ENCODE data around the gene GALNS.
"Not testable (repeated sequence)": the region's sequence is repeated elsewhere in the genome, so short reads cannot be mapped to it uniquely, and the experiment has no call there.

GALNS gene

GRCh38 chr16:88889702-88890352 is 33.1 kb upstream of the GALNS start:
- not testable (repeated sequence) for DNase-seq (ENCODE audit: low read depth in 3 of 3, low spot score in 1 of 3)

GRCh38 chr16:88888461-88889387 is 32.0 kb upstream of the GALNS start:
- no peak for DNase-seq (ENCODE audit: low read depth in 3 of 3, low spot score in 1 of 3)

DNA sequence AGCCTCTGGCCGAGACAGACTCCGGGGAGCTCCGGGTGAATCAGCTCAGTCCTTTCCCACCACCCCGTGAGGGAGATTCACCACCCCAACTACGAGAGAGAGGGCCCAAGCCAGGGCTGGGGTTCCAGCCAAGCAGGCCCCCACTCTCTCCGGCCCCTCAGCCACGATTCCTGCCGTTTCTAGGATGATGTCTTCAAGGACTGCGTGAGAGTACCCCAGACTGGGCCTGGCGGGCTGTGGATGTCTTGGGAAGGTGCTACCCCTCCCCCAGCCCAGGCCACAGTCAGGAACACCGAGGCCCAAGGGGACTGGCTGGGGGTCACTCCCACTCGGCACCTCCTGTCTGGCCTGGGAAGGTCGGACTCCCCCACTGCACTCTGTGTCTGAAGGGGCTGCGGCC is 31.3 kb upstream of the GALNS start:
- no peak for DNase-seq (ENCODE audit: low read depth in 3 of 3, low spot score in 1 of 3)

DNA sequence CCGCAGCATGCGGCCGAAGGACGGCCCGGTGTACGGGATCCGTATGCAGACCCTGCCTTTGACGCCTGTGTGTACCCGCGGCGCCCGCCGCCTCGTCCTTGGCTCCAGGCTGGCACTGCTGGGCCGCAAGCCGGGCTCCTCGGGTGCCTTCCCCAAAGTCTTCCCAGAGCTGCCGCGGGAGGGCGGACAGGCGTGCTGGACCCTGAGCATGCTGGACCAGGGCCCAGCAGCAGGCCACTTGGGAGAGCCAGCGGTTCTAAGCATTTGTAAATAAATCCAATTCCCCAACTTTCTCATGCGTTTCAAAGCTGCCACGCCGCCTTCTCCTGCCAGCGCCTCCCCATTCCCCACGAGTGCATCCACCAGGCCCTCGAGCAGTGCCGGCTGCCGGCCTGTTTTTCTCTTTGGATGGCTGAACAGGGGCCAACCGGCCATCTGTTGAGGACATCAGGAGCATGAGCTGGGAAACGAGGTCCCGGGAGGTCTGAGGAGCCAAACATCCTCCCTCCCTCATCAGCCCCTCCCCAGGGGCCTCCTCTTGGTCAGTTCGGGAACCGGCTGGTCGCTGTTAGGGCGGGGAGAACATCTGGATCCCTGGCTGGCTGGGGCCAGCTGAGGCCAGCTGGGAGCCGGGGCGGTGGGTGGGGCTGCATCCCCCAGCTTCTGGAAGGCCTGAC is 30.2 kb upstream of the GALNS start:
- DNase-seq (ENCODE audit: low read depth in 3 of 3, low spot score in 1 of 3): no peak

GRCh38 chr16:88886420-88886844 is 29.7 kb upstream of the GALNS start:
- DNase-seq (ENCODE audit: low read depth in 3 of 3, low spot score in 1 of 3): no peak

GRCh38 chr16:88885693-88886280 is 29.0 kb upstream of the GALNS start:
- DNase-seq (ENCODE audit: low read depth in 3 of 3, low spot score in 1 of 3): no peak

- no peak for DNase-seq (ENCODE audit: low read depth in 3 of 3, low spot score in 1 of 3)
Measured at GRCh38 chr16:88884569-88885271, 28.0 kb upstream of the GALNS start.

DNA sequence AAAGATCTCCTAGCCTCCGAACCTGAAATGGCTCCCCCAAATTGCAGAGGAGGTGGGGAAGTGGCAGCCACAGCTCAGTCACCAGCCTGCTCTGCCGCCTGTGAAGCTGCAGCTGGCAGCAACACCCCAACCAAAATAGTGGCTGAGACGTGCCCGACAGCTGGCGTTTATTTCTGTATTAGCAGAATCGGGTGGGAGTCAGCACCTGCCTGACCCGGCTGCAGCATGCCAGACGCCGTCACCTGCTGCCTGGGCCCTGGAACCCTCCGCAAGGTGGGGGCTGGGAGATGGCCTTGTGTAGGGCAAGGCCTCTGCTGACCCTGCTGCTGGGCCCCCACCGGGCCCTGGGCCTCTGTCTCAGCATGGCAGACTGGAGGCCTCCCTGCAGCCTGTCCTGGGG is 27.2 kb upstream of the GALNS start:
- DNase-seq (ENCODE audit: low read depth in 3 of 3, low spot score in 1 of 3): no peak

DNA sequence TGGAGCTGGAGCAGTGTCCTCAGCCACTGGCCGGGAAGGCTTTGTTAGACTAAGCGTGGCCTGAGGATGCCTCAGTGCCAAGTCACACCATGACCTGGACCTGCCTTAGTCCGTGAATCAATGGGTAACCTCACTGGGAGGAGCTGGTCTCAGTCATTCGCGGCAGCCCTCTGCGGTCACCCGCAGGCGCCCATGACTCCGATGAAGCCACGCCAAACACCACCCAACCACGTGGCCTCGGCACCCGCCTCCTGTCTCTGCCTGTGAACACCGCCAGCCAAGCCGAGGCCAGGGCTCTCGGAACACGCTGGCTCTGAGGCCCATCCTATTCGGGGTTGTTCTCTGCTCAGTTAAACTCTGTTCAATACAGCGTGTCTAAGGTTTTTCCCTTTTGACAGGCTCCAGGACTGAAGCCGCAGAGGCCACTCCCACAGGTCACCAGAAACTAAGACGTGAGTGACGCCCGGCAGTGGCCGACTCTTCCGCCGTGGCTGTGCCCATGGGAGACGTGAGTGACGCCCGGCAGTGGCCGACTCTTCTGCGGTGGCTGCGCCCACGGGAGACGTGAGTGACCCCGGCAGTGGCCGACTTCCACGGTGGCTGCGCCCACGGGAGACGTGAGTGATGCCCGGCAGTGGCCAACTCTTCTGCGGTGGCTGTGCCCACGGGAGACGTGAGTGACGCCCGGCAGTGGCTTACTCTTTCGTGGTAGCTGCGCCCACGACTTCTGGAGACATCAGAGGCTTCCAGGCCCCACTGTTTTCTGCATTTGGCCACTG is 26.6 kb upstream of the GALNS start:
- DNase-seq (ENCODE audit: low read depth in 3 of 3, low spot score in 1 of 3): no peak

DNA sequence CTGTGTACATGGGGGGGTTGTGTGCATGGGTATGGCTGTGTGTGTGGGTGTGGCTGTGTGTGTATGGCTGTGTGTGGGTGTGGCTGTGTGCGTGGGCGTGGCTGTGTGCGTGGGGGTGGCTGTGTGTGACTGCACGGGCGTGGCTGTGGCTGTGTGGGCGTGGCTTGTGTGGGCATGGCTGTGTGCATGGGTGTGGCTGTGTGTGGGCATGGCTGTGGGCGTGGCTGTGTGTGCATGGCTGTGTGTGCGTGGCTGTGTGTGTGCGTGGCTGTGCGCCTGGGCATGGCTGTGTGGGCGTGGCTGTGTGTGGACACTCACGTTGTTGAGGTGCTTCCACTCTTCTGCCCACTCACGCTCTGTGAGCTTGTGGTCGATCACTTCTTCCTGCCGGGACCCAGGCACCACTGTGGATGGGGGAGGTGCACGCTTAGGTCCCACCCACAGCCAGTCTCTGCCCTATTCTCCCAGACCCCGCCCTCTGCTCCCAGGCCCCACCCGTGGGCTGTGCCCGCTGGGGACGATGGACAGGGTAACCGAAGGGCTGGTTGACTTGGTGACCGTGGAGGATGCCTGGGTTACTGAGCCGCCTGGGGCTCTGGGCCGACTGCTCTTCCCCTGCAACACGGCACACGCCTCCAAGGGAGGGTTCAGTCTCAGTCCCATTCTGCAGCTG is 25.7 kb upstream of the GALNS start:
- no peak for DNase-seq (ENCODE audit: low read depth in 3 of 3, low spot score in 1 of 3)

- no peak for DNase-seq (ENCODE audit: low read depth in 3 of 3, low spot score in 1 of 3)
Measured at GRCh38 chr16:88881675-88882357, 25.1 kb upstream of the GALNS start.

DNA sequence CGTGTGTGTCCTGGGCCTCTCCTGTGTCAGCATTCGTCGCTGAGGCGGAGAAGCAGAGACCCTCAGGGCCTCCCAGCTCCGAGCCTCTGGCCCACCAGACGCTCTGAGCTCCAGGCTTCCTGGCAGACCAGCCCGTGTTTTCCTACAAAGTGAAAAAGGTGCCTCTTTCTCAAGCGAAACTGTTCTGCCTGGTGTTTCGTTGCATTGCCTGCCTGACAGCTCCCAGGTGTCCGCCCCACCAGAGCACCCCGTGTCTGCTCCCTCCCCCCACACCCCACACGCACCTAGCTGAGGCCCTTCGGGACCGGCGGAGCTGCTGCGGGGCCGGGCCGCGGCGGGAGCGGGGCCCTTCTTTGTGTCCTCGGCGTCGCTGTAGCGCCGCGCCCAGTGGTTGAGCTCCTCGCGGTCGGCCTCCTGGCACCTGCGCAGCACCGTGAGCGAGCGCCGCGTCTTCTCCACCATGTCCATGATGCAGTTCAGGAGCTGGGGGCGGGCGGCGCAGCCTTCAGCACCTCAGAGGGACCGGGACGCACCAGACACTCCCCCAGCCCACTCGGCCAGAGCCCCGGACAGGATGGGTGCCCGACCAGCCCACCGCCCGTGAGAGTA is 24.4 kb upstream of the GALNS start:
- DNase-seq (ENCODE audit: low read depth in 3 of 3, low spot score in 1 of 3): no peak

DNA sequence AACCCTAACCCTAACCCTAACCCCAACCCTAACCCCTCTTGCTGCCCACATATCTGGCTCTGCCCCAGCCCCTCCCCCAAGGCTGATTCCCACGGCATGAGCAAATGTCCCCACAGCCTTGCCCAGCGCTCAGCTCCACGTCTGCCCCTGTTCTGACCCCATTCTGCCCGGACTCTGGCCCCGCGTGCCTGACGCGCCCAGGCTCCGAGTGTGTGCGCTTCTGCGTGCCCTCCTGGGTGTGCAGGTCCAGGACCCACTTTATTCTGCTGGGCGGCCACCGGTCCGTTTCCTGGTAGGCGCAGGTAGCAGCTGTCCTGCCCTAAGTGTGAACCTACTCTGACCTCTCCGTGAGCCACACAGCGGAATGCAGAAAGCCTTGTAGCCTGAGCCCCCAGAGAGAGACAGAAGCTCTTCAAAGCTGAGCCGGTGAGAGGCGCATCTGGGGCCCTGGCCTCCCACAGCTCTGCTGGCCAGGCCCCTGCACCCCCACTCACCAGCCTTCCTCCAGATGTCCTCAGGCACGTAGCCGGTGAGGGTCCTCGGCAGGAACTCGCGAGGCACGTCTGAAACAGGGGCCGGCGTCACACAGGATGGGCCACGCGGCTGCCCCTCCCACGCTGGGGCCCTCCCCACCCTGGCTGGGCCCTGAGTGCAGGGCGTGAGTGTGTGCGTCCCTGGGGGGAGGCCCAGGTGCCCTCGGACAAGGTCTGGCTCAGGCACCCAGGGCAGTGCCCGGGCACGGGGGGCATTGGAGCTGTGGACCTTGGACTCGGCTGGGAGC is 23.7 kb upstream of the GALNS start:
- DNase-seq (ENCODE audit: low read depth in 3 of 3, low spot score in 1 of 3): no peak

DNA sequence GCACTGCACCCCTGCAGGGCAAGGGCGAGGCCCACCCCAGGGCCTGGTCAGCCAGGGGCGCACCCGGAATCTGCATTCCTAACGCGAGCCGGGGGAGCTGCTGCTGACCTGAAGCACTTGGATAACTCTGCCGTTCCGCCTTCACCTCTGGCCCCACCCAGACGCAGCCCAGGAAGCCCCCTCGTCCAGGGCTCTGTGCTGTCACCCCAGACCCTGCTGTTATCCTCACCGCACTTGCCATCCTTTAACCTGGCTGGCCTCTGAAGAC is 23.0 kb upstream of the GALNS start:
- DNase-seq (ENCODE audit: low read depth in 3 of 3, low spot score in 1 of 3): no peak

- no peak for DNase-seq (ENCODE audit: low read depth in 3 of 3, low spot score in 1 of 3)
Measured at GRCh38 chr16:88878967-88879787, 22.4 kb upstream of the GALNS start.

DNA sequence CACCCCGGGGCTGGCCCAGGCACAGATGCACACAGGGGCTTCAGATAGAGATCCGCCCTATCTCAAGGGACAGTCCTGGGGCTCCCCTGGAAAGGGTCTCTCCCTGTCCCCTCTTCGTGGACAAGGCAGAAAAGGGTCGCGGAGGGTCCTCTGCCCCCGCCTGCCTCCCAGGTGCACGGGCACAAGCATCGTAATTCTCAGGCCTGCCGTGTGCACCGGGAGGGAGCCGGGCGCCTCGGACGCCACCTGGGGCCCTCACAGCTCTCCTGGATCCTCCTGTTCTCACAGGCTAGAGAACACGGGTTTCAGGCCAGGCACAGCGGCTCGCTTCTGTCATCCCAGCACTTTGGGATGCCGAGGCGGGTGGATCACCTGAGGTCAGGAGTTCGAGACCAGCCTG is 21.6 kb upstream of the GALNS start:
- no peak for DNase-seq (ENCODE audit: low read depth in 3 of 3, low spot score in 1 of 3)

GRCh38 chr16:88877564-88878289 is 21.0 kb upstream of the GALNS start:
- no peak for DNase-seq (ENCODE audit: low read depth in 3 of 3, low spot score in 1 of 3)

Data from stimulated activated CD4-positive, alpha-beta T cell treated with anti-CD3 and anti-CD28 coated beads, TNF-alpha, amount 100 ng/mL, for 1 hour (primary cell).